WTC11 (cell line): ENCODE measurements around the gene KDELR3.

Experiments used
- CTCF ChIP-seq: fragments of 200-600 bp; IDR thresholded peaks from 2 replicates; pipeline ENCODE4 v1.8.0; 2022; ENCODE audit warnings: antibody characterized with exemption
- E2F1 ChIP-seq: sonication (generic); formaldehyde crosslinking; IDR thresholded peaks from 2 replicates; pipeline ENCODE4 v1.8.0; 2022; ENCODE audit warnings: mild to moderate bottlenecking, missing genetic modification reagents
- E2F4 ChIP-seq: sonication (generic); formaldehyde crosslinking; IDR thresholded peaks from 2 replicates; pipeline ENCODE4 v1.8.1; 2022; ENCODE audit warnings: low read depth, mild to moderate bottlenecking, moderate library complexity, missing genetic modification reagents, borderline replicate concordance
- ESRRA ChIP-seq: sonication (generic); formaldehyde crosslinking; IDR thresholded peaks from 2 replicates; pipeline ENCODE4 v1.8.1; 2022; ENCODE audit warnings: mild to moderate bottlenecking, missing genetic modification reagents, borderline replicate concordance
- FOXK1 ChIP-seq: sonication (generic); formaldehyde crosslinking; IDR thresholded peaks from 2 replicates; pipeline ENCODE4 v1.8.0; 2022; ENCODE audit warnings: mild to moderate bottlenecking, moderate library complexity, missing genetic modification reagents
- GABPB1 ChIP-seq: sonication (generic); formaldehyde crosslinking; IDR thresholded peaks from 2 replicates; pipeline ENCODE4 v1.8.1; 2023; ENCODE audit warnings: mild to moderate bottlenecking, missing genetic modification reagents
- JUN ChIP-seq: sonication (generic); formaldehyde crosslinking; IDR thresholded peaks from 2 replicates; pipeline ENCODE4 v1.8.0; 2023; ENCODE audit warnings: mild to moderate bottlenecking, missing genetic modification reagents
- MAX ChIP-seq: sonication (generic); formaldehyde crosslinking; IDR thresholded peaks from 2 replicates; pipeline ENCODE4 v1.8.0; 2022; ENCODE audit warnings: mild to moderate bottlenecking, missing genetic modification reagents
- NR2C2 ChIP-seq: sonication (generic); formaldehyde crosslinking; IDR thresholded peaks from 2 replicates; pipeline ENCODE4 v1.8.0; 2022; ENCODE audit warnings: mild to moderate bottlenecking, missing genetic modification reagents
- PRRX2 ChIP-seq: fragments of 250-450 bp; sonication (Bioruptor Pico); IDR thresholded peaks from 2 replicates; pipeline ENCODE4 v1.8.0; 2021; ENCODE audit warnings: mild to moderate bottlenecking
- TEAD4 ChIP-seq: sonication (generic); formaldehyde crosslinking; IDR thresholded peaks from 2 replicates; pipeline ENCODE4 v1.8.0; 2022; ENCODE audit warnings: mild to moderate bottlenecking, missing genetic modification reagents
- TF ChIP-seq, protein P1 (sequence below): sonication (generic); formaldehyde crosslinking; conservative IDR thresholded peaks from 2 replicates; pipeline ENCODE4 v1.8.1; 2023; ENCODE audit warnings: mild to moderate bottlenecking, low read depth, missing genetic modification reagents, moderate library complexity
- TF ChIP-seq, protein P2 (sequence below): sonication (generic); formaldehyde crosslinking; IDR thresholded peaks from 2 replicates; pipeline ENCODE4 v1.8.0; 2022; ENCODE audit warnings: missing genetic modification reagents

DNA sequence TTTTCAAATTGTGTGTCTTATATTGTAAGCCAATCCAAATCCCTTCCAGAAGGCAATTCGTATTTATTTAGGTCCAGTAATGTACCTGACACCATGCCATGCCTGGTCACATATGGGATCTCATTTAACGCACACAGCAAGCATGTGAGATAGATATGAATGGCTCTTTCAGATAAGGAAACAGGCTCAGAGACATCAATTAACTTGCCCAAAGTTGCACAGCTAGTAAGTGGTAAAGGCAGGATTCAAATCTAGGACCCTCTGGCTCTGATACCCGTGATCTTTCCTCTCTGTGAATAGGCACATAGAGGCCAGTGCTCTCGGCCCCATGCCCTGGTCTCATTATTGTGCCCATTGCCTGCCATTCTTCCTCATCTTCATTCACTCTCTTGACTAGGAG lies 47.2 kb upstream of the KDELR3 start:
- TF ChIP-seq, protein P1, sequence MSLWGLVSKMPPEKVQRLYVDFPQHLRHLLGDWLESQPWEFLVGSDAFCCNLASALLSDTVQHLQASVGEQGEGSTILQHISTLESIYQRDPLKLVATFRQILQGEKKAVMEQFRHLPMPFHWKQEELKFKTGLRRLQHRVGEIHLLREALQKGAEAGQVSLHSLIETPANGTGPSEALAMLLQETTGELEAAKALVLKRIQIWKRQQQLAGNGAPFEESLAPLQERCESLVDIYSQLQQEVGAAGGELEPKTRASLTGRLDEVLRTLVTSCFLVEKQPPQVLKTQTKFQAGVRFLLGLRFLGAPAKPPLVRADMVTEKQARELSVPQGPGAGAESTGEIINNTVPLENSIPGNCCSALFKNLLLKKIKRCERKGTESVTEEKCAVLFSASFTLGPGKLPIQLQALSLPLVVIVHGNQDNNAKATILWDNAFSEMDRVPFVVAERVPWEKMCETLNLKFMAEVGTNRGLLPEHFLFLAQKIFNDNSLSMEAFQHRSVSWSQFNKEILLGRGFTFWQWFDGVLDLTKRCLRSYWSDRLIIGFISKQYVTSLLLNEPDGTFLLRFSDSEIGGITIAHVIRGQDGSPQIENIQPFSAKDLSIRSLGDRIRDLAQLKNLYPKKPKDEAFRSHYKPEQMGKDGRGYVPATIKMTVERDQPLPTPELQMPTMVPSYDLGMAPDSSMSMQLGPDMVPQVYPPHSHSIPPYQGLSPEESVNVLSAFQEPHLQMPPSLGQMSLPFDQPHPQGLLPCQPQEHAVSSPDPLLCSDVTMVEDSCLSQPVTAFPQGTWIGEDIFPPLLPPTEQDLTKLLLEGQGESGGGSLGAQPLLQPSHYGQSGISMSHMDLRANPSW (CRISPR knock-in tag), result no peak
- TF ChIP-seq FOXK1 (CRISPR knock-in tag) (no peak), CTCF (no peak), GABPB1 (no peak), E2F4 (no peak), E2F1 (CRISPR knock-in tag) (no peak), JUN (CRISPR knock-in tag) (no peak), PRRX2 (CRISPR knock-in tag) (no peak), MAX (CRISPR knock-in tag) (no peak), NR2C2 (CRISPR knock-in tag) (no peak), ESRRA (CRISPR knock-in tag) (no peak), TEAD4 (CRISPR knock-in tag) (no peak)
- TF ChIP-seq, protein P2, sequence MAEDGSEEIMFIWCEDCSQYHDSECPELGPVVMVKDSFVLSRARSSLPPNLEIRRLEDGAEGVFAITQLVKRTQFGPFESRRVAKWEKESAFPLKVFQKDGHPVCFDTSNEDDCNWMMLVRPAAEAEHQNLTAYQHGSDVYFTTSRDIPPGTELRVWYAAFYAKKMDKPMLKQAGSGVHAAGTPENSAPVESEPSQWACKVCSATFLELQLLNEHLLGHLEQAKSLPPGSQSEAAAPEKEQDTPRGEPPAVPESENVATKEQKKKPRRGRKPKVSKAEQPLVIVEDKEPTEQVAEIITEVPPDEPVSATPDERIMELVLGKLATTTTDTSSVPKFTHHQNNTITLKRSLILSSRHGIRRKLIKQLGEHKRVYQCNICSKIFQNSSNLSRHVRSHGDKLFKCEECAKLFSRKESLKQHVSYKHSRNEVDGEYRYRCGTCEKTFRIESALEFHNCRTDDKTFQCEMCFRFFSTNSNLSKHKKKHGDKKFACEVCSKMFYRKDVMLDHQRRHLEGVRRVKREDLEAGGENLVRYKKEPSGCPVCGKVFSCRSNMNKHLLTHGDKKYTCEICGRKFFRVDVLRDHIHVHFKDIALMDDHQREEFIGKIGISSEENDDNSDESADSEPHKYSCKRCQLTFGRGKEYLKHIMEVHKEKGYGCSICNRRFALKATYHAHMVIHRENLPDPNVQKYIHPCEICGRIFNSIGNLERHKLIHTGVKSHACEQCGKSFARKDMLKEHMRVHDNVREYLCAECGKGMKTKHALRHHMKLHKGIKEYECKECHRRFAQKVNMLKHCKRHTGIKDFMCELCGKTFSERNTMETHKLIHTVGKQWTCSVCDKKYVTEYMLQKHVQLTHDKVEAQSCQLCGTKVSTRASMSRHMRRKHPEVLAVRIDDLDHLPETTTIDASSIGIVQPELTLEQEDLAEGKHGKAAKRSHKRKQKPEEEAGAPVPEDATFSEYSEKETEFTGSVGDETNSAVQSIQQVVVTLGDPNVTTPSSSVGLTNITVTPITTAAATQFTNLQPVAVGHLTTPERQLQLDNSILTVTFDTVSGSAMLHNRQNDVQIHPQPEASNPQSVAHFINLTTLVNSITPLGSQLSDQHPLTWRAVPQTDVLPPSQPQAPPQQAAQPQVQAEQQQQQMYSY (CRISPR knock-in tag), result no peak
